ENCODE results near the gene RASAL1.
"Not testable (repeated sequence)": the region's sequence is repeated elsewhere in the genome, so short reads cannot be mapped to it uniquely, and the experiment has no call there.

The RASAL1 gene

DNA sequence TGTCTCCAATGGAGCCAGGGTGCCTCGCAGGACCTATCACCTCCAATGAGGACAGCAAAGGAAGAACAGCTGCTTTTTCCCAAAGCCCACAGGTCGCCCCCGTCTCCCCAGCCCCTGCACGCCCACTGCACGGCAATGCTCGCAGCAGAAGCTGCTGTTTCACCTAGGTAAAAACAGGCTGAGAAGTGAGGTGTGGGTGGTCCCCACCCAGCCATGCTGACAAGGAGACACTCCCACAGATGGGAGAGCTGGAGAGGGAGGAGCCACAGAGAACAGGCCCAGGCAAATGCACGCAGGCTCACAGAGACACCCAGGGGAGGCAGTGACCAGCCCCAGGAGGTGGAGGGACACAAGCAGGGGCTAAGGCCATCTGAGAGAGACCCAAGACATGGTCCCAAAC, 24.4 kb upstream of the RASAL1 start:
- DNase-seq = no peak

DNA sequence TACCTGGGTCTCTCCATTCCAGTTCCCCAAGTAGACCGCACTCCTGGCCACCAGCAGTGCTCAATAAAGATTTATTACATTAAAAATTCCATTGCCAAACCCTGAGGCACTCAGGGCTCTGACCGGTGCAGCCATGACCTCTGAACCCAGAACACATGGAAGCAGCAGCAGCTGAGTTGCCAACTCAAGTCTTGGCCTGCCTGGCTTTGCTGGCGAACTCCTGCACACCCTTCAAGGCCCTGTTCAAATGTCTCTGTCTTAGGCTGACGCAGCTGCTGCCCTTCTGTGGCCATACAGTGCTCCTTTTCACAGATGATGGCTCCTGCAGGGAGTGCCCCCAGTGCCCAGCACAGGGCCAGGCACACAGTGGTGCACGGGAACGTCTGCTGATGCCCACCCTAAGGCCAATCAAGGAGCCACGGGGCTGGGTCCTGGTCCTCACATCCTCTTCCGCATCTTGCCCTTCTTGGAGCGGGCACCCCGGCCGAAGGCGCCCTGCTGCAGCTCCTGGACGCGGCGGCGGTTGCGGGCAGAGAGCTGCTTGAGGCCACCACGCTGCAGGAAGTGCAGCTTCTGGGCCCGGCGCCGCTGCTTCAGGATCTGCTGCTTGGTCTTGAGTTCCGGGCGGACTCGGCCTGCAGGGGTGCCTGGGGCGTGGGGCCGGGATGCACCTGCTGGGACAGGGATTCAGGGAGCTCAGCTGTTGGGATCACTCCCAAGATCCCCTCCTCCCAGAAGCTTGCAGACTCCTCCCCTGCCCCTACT, 23.1 kb upstream of the RASAL1 start:
- DNase-seq = no peak

DNA sequence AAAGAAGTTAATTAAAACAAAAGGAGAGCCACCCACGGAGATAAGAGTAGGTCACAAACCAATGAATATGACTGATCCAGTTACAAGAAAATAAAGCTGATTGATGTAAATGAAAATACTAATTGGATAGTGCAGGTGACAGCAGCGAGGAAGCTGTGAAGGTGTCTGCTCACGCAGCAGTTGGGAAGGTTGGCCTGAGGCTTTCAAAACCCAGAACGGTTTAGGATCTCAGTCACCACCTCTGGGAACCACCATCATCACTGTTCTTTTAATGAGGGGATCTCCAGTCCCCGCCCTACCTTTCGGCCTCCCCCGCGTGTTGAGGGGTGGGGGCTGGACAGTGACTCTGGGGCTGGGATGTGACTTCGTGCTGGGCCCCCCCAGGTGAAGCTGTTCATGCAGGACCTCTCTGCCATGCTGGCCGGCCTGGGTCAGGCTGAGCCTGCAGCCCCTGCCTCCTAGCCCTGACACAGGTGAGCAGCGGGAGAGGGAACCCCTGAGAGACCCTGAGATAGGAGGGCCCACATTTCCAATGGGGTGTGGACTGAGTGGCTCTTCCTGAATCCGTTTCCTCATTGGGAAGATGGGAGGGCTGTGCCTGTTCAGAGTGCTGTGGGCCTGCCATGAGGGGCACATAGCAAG, 21.8 kb upstream of the RASAL1 start:
- DNase-seq = no peak

DNA sequence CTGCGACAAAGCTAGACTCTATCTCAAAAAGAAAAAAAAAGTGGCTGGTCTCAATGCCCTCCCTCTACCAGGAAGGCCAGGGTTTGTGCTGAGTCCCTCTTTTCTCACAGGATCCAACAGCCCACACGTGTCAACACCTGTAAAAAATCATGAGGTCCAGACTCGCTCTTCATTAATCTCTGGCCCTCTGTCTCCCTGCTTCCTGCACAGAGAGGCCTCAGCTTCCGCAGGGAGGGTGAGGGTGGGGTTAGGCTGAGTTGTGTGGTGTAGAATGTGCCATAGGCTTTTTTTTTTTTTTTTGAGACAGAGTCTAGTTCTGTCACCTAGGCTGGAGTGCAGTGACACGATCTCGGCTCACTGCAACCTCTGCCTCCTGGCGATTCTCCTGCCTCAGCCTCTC, 20.1 kb upstream of the RASAL1 start:
- no peak for DNase-seq

DNA sequence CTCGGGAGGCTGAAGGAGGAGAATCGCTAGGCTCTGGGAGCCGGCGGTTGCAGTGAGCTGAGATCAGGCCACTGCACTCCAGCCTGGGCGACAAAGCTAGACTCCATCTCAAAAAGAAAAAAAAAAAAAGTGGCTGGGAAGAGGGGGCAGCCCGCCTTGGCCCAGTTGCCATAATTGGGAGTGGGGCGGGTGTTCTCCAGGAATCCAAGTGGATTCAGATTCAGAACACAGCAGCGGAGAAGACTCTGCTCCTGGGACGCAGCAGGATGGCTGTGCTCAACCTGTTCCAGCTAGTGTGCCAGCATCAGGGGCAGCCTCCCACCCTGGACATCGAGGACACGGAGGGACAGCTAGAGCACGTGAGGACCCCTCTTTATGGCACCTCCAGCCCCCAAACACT, 19.5 kb upstream of the RASAL1 start:
- DNase-seq = no peak

DNA sequence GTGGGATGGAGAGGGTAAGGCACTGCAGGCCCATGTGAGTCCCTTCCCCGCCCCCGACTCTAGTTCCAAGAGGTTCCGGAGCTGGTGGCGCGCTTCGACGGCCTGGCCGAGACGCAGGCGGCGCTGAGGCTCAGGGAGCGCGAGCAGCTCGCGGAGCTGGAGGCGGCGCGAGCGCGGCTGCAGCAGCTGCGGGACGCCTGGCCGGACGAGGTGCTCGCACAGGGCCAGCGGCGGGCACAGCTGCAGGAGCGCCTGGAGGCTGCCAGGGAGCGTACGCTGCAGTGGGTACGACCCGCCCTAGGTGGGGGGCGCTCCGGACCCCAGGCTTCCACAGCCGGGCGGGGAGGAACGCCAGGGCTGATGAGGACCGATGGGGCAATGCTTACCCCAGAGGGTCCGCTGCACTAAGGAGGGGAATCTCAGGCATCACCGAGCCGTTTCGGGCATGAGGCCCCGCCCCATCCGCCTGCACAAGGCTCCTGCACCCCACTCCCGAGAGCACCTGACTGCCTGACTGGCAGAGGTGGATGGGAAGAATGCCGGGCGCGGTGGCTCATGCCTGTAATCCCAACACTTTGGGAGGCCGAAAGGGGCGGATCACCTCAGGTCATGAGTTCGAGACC, 18.9 kb upstream of the RASAL1 start:
- no peak for DNase-seq

DNA sequence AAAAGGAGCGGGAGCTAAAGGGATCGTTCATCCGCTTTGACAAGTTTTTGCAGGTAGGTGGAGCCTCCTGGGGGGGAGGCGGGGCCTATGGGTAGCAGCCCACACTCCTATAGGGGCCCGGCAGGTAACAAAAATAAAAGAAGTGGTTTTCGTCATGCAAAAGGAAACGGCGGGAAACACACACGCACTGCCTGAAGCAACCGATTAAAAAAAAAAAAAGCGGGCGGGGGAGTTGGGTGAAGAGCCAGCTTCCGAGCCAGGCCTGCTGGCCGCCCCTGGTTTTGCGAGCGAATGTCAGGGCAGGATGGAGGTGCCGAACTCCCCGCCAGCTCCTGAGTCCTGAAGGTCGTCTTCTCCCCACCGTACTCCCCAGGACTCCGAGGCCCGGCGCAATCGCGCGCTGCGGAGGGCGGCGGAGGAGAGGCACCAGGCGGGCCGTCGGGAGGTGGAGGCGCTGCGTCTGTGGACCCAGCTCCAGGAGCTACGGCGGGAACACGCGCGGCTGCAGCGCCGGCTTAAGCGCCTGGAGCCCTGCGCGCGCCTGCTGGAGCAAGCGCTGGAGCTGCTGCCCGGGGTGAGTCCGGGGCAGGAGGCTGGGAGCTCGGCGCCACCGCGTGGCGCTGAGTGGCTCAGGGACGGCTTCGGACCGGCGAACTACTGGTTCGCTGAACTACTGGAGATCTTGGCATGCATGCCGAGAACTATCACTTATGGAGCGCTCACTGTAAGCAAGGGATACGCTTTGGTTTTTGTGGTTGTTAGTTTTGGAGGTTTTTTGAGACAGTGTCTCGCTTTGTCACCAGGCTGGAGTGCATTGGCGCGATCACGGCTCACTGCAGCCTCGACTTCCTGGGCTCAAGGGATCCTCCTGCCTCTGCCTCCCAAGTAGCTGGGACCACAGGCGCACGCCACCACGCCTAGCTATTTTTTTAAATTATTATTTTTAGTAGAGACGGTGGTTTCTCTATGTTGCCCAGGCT, 17.6 kb upstream of the RASAL1 start:
- no peak for DNase-seq

DNA sequence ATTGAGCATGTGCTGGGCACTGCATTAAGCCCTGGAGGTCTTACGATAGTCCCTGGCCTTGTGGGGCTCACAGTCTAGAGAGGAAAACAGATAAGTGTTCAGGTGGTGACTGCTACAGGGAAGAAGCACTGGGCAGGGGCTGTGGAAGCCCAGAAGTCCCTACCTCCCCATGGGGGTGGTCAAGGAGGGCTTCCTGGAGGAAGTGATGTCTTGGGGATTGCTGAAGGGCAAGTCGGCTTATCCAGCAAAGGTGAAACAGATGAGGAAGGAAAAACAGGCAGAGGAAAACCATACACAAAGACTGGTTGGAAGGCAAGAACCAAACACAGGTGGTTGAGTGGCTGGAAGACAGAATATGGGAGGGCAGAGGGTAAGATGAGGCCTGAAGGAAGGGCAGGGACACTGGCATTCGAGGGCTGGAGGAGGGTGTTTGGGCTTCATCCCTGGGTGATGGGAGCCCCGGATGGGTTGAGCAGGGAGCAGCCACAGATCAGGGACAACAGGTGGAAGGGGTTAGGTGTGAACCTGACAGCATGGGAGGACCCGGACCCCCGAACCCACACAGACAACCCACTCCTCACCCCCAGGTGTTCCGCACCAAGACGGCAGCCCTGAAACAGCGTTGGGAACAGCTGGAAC, 16.8 kb upstream of the RASAL1 start:
- no peak for DNase-seq

DNA sequence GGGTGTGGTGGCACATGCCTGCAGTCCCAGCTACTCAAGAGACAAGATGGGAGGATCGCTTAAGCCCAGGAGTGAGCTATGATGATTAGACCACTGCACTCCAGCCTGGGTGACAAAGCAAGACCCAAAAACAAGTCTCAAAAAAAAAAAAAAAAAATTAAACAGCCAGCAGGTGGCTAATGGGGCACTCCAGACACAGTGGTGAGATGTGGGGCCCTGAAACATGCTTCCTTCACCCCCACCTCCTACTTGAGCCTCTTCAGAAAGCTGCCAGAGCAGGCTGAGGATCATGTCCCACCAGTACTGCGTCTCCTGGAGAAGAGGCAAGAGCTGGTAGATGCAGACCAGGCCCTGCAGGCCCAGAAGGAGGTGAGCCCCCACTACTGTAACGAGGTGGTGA, 16.1 kb upstream of the RASAL1 start:
- no peak for DNase-seq

DNA sequence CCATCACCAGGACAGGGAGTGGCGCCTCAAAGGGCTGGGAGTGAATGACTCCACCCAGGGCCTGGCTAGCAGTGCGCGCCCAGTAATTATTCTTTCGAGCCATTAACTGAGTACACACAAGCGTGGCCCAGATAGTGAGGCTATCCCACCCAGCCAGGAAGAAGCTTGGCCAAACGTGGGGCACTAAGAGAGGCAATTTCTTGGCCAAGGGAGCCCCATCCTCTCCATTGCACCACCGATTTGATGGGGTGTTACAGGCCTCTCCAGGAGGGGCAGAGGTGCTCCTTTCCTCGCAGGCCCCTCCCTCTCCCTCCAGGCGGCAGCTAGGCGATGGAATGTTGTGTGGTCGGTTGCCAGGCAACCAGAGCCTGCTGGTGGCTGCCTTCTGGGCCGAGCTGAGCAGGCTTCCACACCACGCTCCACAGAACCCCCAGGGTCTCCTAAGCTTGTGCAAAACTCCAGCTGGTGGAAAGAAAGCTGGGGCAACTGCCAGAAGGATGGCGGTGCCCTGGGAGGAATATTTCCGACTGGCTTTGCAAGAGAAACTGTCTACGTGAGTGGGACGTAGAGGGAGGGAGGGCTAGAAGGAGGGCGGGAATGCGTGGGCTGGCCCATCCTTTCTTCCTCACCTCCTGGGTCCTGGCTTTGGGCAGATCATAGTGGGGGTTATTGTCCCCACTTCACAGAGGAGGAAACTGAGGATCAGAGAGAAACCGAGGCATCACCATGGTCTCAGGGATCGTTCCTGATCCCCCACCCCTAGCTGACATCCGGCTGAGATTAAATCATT, 14.0 kb upstream of the RASAL1 start, which contains the start of gene CFAP73:
Gene CFAP73, plus strand, starts transcription at position 364 of the 790 bp plus-strand sequence. Its CDS starts 134 bp downstream, at position 498.
- no peak for DNase-seq

DNA sequence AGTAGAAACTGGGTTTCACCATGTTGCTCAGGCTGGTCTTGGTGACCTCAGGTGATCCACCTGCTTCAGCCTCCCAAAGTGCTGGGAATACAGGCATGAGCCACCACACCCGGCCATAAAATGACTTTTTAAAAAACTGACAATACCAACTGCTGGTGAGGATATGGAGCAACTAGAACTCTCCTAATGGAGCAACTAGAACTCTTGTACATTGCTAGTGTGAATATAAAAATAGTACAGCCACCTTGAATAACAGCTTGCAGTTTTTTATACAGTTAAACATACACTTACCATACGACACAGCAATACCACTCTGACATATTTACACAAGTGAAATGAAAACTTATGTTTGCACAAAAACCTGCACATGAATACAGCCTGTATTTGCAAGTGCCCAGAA, 11.4 kb upstream of the RASAL1 start:
- DNase-seq = no peak

DNA sequence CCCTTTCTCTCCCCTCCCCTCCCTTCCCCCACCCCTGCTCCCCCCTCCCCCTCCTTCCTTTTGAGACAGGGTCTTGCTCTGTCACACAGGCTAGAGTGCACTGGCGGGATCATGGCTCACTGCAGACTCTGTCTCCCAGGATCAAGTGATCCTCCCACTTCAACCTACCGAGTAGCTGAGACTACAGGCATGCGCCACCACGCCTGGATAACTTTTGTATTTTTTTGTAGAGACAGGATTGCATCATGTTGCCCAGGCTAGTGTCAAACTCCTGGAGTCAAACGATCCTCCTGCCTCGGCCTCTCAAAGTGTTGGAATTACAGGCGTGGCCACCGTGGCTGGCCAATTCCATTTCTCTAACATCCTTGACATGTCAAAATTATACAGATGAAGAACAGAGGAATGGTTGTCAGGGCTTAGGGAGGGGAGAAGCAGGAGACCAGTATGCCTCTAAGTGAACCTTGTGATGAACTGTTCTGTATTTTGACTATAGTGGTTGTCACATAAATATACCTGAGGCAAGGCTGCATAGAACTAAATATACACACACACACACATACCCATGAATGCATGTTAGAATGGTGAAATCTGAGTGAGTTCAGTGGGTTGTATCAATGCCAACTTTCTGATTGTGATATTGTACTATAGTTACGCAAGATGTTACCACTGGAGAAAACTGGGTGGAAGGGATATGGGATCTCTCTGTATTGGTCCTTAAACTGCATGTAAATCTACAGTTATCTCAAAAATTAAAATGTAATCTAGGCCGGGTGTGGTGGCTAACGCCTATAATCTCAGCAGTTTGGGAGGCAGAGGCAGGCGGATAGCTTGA, 10.4 kb upstream of the RASAL1 start:
- DNase-seq = no peak

DNA sequence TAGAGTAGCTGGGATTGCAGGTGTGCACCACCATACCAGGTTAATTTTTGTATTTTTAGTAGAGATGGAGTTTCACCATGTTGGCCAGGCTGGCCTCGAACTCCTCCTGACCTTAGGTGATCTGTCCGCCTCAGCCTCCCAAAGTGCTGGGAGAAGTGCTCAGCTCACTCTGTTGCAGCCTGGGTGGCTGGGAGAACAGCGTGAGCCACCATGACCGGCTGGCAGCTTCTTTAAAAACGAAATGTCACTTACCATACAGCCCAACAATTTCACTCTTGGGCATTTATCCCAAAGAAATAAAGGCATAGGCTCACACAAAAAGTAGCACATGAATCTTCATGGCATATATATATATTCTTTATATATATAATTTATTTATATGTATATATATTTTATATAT, 9.2 kb upstream of the RASAL1 start:
- DNase-seq = no peak

DNA sequence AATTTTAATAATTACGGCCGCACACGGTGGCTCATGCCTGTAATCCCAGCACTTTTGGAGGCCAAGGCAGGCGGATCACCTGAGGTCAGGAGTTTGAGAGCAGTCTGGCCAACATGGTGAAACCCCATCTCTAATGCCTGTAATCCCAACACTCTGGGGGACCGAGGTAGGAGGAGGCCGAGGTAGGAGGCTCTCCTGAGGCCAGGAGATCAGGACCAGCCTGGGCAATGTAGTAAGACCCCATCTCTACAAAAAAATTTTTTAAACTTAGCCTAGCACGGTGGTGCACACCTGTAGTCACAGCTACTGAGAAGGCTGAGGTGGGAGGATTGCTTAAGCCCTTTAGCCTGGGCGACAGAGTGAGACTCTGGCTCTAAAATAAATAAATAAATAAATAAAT, 8.4 kb upstream of the RASAL1 start:
- no peak for DNase-seq

DNA sequence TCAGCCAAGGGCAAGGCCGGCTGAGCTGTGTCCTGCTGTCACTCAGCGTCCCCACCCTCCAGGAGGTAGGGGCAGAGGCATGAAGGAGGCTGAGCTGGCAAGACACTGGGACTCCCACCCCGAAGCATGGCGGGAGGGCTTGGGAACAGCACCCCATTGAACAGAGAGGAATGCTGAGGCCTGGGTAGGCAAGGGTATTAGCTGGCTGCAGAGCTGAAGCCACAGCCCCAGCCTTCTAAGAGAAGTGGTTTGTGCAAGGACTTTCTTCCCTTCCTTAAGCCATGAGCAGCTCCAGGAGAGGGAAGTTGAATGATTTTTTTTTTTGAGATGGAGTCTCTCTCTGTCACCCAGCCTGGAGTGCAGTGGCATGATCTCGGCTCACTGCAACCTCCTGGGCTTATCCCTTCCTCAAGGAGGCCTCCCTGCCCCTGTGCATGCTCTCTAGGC, 7.3 kb upstream of the RASAL1 start:
- no peak for DNase-seq

DNA sequence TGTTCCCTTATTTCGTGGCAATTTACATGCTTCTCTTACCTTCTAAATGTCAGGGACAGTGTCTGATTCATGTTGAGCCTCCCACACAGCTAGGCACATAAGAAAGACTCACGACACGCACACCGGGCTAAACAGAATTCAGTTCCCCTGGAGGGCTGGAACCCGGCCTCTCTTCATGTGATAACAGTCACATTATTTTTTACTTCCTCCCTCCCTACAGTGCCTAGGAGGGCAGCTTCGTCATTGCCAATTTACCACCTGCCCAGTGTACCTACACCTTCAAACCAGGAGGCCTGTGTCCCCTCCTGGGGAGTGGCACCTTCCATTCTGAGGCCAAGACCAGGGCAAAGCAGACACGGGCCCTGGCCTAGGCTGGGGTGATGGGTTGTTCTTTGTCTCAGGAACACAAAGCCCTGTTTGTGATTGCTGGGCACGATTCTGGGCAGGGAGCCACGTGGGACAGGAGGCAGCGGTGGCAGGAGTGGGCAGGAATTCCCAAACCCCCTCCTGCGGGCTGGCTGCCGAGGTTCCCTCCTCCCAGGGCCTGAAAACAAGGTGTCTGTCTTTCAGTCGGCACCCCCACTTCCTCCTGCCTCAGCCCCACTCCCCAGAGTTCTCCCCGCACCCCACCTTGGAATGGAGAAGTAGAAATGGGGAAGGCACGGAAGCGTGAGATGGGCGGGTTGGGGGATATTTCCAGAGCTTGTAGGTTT, 6.8 kb upstream of the RASAL1 start:
- no peak for DNase-seq

DNA sequence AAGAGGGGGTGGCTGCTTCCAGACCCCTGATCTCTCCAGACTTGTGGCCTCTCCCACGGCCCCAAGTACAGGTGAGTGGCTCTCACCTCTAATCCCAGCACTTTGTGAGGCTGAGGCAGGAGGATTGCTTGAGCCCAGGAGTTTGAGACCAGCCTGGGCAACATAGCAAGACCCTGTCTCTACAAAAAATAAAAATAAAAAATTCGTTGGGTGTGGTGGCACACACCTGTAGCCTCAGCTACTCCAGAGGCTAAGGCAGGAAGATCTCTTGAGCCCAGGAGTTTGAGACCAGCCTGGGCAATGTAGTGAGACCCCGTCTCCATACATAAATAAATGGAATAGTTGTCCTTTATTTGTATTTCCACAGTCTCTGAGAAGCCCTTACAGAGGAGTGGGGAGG, 6.2 kb upstream of the RASAL1 start:
- not testable (repeated sequence) for DNase-seq

DNA sequence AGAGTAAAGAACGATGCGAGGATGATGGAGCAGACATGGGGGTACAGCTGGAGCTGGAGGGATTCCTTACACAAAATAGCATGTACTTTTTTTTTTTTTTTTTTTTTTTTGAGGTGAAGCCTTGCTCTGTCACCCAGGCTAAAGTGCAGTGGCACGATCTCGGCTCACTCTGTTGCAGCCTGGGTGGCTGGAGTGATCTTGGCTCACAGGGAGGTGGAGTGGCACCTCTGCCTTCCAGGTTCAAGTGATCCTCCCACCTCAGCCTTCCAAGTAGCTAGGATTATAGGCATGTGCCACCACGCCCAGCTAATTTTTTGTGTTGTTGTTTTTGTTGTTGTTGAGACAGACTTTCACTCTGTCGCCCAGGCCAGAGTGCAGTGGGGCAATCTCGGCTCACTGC, 5.1 kb upstream of the RASAL1 start:
- DNase-seq = no peak

DNA sequence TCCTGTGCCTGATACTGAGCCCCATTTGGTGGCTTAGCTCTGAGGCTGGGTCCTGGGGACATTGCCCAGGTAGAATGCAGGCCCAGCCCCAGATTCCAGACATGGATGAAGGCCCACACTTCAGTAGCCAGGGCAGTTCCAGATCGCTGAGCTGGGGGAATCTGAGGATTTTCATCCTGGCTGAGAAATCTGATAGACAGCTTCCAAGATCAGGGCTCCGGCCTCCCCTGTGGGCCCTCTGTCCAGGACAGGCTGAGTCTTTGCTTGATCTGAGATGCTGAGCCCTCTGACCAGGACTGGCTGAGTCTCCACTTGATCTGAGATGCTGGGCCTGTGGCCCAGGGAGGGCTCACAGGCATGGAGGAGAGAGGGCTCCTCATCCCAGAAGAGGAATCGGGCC, 3.3 kb upstream of the RASAL1 start:
- no peak for DNase-seq

Measured in NCI-H2081 treated with DMSO at 0.1 percent for 48 hours (cell line).